NOMO-1 treated with dmso at 0.1 percent for 144 hours (cell line): ENCODE data around the gene DNER.

ENCODE experiments used
- DNase-seq: peaks from one replicate; lab custom pipeline; 2025; ENCODE audit not compliant: unreplicated experiment; lab: John Stamatoyannopoulos, UW

DNER gene

GRCh38 chr2:229673676-229674075 is 40.7 kb downstream of the DNER start:
- no peak for DNase-seq

DNA sequence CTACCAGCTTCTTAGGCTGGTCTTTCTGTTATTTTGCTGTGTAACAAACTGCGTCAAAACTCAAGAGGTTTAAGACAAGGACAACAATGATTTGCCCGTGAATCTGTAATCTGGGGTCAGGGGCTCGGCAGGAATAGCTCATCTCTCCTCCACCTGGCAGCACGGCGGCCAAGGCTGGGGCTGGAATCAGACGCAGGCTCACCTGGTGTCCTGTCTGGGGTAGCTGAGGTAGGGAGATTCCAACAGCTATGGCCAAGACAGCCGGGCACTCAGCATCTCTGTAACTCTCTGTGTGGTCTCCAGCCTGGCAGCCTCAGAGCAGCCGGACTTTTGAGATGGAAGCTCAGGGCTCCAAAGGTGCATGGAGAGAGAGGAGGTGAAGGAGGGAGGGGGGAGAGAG is 42.3 kb downstream of the DNER start:
- DNase-seq, result no peak

DNA sequence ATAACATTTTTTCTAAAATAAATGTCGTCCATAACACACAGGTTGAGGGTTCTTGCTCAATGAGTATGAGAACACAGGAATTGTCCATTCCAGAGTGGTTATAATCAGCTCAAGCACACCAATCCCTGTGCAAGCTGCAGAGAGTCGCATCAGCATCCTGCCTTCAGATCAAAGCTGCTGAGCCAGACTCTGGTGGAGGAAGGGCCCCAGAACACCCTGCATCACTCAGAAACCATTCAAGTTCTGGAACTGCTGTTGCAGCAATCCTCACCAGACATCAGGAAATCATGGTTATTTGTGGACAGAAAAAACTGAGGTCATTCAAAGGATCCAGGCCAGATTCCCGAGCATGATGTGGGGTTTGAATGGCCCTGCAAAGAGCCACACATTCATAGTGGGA is 44.5 kb downstream of the DNER start:
- no peak for DNase-seq

DNA sequence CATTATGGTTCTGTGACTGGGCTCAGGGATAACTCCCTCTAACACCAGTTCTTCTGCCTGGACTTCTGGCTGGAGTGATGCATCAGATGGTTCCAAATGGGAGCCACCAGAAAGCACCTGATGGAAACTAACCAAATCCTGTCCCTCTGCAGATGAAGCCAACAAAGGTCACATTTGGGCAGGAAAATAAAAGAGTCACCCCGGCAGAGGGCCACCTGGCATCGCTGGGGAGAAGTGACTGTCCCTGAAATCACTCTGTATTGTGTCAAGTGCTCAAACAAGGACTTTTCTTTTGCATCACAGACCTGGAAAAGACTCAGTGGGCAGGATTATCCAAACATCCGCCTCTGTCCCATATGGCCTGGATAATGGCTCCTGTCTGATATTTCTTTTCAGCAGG is 47.5 kb downstream of the DNER start:
- no peak for DNase-seq

DNA sequence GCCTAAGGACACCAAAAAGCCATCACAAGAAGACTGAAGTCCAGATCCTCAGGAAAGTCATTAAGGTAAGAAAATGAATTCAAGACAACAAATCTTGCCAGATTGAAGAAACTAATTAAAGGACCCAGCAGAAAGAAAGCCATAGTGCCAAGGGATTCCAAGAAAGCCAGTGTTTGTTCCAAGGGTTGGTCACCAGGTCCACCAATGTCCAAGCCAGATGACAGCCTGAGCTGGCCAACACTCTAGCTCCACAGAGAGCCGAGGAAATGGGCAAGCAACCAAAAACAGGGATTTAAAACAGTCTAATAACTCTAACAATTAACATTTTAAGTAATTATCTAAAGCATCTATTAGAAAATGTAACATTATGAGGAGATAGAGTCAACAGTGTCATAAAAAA is 49.2 kb downstream of the DNER start:
- no peak for DNase-seq

GRCh38 chr2:229661478-229661877 is 52.9 kb downstream of the DNER start:
- DNase-seq, result no peak

- DNase-seq, result no peak
Observed at GRCh38 chr2:229660951-229661350, 53.4 kb downstream of the DNER start.

DNA sequence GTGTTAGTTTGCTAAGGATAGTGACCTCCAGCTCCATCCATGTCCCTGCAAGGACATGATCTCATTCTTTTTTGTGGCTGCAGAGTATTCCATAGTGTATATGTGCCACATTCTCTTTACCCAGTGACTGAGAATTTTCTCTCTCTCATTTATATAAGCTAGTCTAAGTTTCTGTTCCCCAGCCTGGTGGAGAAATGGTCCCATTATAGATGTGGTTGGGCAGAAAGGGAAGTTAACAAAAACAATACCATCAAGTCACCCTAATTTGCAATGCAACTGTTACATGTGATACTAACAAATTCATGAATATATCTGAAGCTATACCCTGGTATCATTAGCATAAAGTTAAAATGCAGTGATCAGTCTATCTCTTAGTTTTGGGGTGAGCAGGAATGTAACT is 54.0 kb downstream of the DNER start:
- peak; percentile 10 for DNase-seq

GRCh38 chr2:229658004-229658403 is 56.4 kb downstream of the DNER start:
- no peak for DNase-seq

DNA sequence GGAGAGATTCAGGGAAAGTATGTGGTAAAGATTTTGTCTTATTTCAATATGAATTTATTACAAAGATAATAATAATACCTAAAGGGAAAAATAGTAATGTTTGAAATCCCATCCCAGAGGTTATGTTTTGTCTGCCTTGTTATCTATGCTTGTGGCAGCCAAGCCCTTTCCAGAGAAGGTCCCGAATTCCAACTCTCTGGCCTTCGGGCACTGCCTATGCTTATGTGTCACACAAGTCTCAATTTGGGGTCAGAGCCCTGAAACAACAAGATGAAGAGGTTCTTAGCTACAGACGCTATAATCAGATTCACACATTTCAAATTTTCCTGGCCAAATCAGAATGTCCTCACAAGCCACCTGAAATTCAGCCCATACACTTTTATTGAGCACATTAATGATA is 59.9 kb downstream of the DNER start:
- DNase-seq, result no peak

GRCh38 chr2:229653531-229653930 is 60.8 kb downstream of the DNER start:
- DNase-seq, result no peak

DNA sequence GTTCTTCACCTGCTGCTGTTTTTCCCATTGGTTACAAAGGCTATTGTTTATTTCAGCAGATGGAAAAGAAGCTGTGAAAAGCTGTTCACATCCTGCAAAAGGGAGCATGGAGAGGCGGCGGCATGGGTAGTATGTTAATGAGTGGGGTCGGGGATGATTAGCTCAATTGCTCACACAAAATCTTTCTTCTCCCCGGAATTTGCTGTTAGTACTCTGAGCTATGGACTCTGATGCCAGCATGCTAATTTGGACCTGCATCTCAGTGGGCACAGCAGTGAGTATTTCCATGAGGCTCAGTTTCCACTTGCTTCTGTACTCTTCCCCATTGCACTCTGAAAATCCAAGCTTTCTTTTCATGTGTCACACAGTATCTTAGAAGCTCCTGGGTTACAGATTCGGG is 61.6 kb downstream of the DNER start:
- no peak for DNase-seq

GRCh38 chr2:229650901-229651300 is 63.5 kb downstream of the DNER start:
- DNase-seq, result no peak

DNA sequence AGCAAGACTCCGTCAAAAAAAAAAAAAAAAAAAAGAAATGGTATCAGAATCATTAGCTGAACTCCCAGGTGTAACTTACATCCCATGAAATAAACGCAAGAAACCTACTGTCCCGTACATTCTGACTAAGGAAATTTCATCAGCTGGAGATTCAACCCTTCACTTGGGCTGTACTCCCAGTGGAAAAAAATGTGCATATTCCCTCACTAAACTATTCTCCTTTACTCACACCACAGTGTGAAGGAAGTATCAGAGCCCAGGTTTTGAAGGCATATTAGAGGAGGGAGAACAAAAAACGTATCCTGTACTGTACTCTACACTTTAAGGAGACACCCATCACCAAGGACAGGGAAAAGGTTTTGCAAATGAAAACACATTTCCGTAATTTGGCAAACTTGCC is 64.3 kb downstream of the DNER start:
- DNase-seq, result no peak

GRCh38 chr2:229646186-229646723 is 68.1 kb downstream of the DNER start:
- DNase-seq, result no peak

GRCh38 chr2:229642371-229642770 is 72.0 kb downstream of the DNER start:
- no peak for DNase-seq

DNA sequence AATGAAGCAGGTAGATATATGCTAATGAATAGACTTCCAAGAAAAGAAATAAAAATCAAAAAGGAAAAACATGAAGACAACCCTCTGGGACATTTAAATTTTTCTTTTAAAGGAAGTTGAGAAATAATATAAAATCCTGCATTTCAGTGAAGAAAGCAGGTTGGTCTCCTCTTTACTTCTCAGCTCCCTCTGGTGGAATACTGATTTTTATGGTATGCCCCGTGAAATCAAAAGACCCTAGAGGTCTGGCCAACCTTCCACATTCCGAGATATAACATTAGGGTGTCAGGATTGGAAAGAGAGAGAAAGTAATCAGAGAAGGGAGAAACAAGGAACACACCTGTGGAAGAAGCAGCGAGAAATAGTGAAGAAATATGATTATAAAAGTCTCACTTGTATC is 72.7 kb downstream of the DNER start:
- no peak for DNase-seq

GRCh38 chr2:229640636-229641035 is 73.7 kb downstream of the DNER start:
- DNase-seq, result no peak

DNA sequence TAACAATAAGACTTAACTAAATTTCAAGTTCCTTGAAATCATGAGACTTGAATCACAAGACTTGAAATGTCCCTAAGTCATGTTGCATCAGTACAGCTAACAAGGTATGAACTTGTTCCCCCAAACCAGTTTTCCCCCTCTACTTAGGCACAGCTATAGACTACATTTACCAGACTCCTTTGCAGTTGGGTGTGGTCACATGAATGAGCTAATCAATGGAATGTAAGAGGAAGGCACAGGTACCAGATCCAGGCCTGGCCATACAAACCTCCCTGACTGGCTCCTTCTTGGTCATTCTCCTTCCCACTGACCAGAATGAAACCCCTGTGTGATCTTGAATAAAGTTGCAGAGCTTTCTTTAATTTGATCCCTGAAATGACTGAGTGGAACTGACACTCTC is 77.8 kb downstream of the DNER start:
- no peak for DNase-seq

DNA sequence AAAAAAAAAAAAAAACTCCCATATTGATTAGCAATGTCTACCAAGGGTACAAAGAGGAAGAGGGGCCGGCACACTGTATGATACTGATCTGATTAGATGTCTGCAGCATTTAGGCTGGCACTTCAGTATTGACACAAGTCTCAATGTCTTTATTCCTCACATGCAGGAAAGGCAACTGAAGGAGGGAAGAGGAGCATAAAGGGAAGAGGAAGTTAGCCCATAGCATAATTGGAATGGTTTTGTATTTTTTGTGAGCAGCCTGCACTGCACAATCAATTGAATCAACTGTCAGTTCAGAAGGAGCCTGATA is 79.0 kb downstream of the DNER start:
- DNase-seq, result no peak

DNA sequence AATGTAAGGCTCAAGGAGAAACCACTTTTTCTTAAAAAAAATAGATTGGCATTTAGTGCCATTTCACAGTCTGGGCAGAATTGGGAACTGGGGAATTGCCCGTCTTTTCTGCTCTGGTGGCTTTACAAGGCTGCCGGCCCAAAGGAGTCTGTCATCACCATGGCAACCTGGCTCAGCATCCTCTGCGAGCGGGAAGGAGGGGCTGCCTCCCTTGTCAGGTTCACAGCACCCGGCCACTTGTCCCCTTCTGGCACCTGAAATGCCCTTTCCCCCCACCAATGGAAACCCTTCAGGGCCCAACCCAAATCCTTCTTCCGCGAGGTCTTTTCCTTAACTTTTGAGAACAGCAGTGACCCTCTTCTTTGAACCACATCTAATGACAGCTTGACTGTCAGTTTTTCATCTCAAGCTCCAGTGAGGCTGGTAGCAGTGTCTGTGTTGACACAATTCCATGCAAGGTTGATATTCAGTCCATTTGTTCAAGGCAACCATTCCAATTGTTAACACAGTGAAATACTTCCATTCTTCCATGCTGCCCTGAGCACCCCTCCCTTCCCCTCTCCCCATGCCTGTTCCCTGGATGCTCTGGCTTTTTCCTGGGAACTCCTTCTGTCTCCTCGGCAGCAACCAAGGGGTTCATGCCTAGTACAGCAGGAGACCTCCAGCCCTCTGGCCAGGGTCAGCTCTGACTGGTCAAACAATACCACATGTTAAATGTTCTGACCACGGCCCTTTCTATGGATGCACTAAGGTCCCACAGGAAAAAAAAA is 79.6 kb downstream of the DNER start:
- DNase-seq, result no peak

- DNase-seq, result no peak
Observed at GRCh38 chr2:229633556-229633955, 80.8 kb downstream of the DNER start.

DNA sequence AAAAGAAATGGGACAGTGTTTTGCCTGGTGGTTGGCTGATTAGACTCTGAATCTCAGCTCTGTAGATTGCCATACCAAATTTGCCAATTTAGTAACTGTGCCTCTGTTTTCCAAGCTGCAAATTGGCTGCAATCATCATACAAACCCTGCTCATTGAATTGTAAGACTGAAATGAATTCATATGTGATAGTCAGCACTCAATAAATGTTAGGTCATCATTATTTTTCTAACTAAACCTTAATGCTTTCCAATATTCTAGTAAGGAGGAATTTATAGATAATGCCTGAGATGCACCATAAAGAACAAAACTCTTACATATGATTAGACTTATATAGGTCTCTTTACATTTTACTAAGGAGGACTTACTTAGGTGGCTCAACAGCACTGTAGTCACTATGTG is 85.3 kb downstream of the DNER start:
- DNase-seq, result no peak
